ENCODE results near the gene SLC17A9. TPM values are rescaled to one million over a fixed set of nuclear protein-coding genes. Genes with fewer than 3 reads are reported as not detected.

Gene SLC17A9
- total RNA-seq, 1 donor from 2014 or later: 125 TPM

DNA sequence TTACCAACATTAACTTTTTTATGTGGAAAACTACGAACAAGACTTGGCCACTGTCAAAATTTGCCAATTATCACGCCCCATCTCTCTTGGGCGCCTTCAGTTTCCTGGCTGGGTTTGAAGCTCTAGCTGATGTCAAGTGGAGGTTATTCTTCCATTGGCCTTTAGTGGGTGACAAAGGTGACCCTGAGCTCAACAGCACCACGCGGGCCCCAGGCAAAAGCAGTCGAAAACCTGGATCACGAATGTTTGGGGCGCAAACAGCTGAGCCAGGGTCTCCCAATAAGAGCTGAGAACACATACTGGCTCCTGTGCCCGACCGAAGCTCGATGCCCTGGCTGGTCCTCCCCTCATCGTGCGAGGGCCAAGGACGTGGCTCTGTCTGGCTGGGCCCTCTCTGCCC, 26.8 kb downstream of the SLC17A9 start:
- ATAC-seq: no peak

DNA sequence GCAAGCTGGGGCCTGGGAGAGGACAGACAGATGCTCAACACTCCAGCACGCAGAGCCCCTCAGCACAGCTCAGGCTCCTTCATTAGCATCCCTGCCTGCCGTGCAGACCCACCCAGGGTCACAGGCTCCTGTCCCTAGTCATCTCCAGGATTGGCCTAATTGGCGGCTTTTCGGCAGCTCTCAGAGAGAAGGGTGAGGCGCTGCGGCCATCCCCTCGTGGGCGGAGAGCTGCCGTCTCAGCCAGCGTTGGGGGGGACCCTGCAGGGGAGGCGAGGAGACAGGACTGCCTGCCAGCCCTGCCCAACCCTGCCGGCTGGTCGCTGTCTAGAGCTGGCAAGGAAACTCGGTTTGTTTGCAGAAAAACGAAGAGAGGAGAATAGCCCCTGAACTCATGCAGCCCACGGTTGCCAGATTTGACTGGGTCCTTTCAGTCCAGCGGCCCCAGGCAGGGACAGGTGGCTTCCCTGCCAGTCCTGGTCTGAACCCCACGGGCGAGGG, 27.4 kb downstream of the SLC17A9 start:
- ATAC-seq: no peak
- DNase-seq (ENCODE audit: low spot score): no peak

More for the DNA sequence above, 26.8 kb downstream of the SLC17A9 start:
- no peak for DNase-seq (ENCODE audit: low spot score)

DNA sequence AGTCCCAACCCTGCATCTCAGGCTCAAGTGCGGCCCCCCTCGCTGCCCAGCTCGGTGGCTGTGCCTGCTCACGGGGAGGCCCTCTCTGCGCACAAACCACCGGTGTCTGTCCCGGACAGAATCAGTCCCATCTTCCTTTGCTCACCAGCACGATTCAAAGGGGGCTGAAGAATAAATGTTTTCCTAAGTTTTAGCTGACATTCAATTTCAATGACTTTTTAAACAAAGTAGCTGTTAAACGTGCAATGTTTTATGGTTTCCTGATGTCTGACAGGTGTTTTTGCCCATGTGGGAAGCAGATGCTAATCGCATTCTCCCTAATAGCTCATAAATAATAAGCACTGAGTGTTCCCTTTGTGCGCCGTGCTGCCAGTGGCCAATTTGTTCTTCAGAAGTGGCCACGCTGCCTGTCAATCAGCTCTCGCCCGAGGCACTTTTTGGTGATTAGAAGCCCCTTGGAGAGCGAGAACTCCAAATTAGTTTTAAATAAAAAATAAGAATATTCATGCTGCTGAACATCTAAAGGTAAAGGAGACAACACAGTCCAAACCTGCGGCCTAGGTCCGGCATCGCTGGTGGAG, 28.0 kb downstream of the SLC17A9 start:
- DNase-seq (ENCODE audit: low spot score): no peak
- no peak for ATAC-seq

DNA sequence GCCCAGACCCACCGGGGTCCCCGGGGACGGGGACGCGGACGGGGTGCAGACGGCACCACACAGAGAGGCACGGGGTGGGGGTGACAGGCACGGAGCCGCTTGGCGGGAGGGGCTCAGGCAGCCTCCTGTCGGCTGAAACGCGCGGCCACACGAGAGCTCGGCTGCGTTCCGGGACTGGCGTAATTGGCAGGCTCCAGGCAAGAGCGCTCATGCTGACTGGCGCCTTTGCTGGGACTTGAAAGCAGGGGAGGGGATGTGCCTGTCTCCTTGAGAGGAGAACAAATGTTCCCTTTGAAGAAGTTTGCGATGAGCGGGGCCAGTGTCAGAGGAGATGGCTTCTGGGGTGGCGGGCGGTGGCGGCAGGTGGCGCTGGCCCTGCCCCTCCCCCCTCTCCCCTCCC, 28.5 kb downstream of the SLC17A9 start:
- ATAC-seq (no peak), DNase-seq (ENCODE audit: low spot score) (no peak)

DNA sequence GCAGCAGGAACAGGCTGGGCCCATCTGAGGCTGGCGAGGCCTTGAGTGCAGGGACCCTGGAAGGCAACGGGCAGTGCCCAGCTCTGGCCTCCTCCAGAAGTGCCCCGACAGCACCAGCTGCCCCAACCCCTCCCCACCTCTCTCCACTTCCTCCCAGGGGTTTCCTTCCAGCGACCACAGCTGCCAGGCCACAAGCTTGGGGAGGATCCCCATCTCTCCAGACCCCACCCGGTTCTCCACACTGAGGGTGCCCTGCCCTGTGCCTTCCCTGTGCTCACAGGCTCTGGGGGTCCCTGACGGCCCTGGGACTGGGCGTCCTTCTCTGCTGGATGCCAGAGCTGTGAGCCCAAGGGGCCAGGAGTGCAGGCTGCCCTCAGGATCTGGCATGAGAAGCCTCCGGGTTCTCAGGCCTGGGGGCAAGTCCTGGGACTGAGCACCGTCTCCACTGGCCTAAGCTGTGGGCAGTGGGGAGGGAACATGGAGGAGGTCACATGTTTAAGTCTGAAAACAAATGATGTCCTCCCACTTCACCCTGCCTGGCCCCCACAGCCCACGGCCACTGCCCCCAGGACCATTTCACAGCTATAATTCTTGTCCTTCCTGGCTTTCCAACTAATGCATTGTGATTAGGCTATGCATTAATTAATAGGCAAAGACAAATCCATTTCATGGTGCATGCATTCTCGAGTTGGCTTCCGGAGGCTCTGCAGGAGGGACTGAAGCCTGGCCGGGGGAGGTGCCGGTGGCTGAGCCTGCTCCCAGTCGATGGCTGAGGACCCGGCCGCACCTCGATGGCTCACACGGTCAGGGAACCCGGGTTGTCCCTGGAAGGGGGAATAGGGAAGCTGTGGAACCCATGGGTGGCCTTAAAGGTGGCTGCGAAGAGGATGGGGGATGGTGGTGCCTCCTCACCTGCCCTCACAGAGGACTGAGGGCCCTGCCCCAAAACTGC, 29.9 kb downstream of the SLC17A9 start:
- ATAC-seq (no peak), DNase-seq (ENCODE audit: low spot score) (no peak)

DNA sequence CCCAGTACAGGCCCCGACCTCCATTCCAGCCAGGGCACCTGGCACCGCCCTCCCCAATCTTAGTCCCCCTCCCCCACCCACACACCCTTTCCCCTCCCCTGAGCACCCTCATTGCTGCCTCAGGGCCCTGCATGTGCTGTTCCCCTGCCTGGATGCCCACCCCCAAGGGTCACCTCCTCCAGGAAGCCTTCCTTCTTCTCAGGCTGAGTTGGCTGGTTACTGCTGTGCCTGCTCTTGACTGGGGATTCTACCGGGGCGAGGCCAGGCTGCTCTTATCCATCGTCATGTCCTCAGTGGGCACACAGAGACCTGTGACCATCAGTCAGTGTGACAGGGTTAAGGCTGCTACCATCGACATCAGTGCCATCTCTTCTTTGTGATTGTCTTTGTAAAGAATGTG, 30.7 kb downstream of the SLC17A9 start:
- ATAC-seq (no peak), DNase-seq (ENCODE audit: low spot score) (no peak)

DNA sequence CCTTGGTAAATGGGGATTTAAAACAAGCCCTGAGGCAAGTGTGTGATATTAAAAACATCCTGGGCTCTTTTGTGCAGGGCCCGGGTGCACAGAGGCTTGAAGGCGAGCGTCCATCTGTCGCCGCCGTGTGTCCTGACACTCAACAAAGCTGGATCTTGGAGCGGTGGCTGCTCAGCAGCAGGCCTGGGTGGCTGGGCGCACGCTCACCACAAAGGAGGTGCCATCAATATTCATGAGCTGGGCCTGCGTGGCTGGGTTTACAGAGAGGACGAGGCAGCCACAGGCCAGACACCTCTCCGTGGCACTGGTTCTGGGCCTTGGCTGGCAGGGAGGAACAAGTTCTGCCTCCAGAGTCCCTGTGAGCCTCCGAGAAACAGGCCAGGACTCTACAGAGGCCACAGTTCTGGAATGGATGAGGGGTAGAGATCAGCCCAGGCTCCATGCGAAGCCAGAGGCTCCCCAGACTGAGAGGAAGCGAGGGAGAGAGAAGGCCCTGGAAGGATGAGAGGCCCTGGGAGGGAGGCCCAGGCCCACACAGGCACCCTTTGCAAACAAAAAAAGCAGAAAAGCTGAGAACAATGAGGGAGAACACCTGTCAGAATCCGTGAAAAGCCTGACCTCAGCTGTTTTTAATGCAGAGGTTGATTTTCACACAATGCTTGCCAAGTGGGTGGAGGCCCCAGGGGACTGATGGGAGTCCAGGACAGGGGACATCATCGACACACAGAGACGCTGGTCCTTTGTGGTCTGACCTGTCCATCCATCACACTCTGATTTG, 32.3 kb downstream of the SLC17A9 start:
- no peak for DNase-seq (ENCODE audit: low spot score)
- ATAC-seq: no peak

DNA sequence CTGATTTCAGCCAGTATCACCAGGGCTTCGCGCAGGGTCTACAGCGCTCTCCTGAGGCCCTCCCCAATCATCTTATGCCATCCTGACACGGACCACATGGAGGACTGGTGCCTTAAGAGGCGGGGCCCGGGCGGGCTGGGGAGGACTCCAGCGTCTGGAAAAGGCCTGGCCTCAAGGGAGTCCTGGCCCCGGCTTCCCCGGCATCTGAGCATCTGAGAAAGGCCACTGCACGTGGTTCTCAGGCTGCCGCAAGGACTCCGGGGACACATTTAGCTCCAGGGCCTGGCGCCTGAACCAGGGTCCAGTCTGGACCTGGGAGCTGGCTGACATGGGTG, 32.9 kb downstream of the SLC17A9 start:
- no peak for ATAC-seq
- DNase-seq (ENCODE audit: low spot score): no peak

DNA sequence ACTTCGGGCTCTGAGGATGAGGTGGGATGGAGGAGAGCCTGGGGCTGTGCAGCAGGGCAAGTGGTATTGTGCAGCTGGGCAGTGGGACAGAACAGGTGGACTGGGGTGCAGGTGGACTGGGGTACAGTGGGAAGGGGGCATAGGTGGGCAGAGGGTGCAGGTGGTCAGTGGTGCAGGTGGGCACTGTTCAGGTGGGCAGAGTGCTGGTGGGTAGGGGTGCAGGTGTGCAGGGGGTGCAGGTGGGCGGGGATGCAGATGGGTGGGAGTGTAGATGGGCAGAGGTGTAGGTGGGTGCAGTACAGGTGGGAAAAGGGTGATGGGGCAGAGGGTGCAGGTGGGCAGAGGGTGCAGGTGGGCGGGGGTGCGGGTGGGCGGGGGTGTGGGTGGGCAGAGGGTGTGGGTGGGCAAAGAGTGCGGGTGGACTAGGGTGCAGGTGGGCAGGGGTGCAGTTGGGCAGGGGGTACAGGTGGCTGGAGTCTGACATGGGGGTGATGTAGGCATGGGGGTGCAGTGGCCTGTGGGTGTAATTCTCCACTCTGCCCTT, 33.8 kb downstream of the SLC17A9 start:
- ATAC-seq (no peak), DNase-seq (ENCODE audit: low spot score) (no peak)

DNA sequence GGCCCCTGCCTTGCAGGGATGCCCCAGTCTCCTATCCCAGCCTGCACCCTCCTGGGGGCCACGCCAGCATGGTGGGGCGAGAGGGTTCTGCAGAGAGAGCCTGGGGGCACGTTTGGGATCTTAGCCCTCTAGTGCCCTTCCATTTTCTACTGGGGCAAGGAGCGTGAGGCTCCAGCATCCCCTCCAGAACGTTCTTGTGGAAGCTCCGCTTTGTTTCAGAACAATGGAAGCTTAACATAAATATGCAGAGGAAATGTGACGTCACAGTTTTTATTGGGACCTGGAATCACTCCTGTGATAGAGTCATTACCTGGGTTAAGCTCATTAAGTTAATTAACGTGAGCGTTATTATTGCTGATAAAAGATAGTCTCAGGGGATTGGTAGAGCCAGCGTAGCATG, 34.6 kb downstream of the SLC17A9 start:
- no peak for ATAC-seq
- no peak for DNase-seq (ENCODE audit: low spot score)

DNA sequence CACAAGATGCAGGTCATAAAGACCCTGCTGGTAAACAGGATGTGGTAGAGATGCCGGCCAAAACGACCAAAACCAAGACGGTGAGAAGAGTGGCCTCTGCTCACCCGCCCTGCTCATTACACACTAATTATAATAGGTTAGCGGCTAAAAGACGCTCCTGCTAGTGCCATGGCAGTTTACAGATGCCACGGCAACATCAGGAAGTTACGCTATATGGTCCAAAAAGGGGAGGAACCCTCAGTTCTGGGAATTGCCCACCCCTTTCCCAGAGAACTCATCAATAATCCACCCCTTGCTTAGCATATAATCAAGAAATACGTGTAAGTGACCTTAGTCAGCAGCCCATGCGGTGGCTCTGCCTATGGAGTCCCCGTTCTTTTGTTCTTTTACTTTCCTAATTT, 36.7 kb downstream of the SLC17A9 start:
- no peak for ATAC-seq

DNA sequence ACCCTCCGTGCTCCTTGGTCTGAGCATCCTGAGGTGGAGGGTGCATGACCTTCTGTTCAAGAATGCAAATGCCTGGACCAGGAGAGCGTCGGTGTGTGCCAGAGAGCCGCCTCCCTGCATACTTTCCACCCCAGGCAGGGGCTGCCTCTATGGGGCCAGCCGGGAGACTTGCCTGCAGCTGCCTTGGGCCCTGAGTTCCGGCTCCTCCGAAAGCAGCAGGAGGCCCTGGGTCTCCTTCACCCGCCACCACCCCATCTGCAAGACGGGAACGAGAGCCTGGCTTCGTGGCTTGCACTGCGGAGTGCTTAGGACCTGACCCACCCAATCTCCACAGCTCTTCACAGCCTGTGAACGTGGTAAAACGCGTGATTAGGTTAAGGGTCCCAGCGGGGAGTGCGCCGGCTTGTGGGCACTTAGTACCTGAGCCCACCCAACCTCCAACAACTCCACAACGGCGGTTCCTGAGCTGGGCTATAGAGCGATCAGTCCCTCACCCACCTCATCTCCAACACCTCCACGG, 37.9 kb downstream of the SLC17A9 start:
- ATAC-seq (no peak), DNase-seq (ENCODE audit: low spot score) (no peak)

More for the DNA sequence above, 36.7 kb downstream of the SLC17A9 start:
- DNase-seq (ENCODE audit: low spot score): no peak

DNA sequence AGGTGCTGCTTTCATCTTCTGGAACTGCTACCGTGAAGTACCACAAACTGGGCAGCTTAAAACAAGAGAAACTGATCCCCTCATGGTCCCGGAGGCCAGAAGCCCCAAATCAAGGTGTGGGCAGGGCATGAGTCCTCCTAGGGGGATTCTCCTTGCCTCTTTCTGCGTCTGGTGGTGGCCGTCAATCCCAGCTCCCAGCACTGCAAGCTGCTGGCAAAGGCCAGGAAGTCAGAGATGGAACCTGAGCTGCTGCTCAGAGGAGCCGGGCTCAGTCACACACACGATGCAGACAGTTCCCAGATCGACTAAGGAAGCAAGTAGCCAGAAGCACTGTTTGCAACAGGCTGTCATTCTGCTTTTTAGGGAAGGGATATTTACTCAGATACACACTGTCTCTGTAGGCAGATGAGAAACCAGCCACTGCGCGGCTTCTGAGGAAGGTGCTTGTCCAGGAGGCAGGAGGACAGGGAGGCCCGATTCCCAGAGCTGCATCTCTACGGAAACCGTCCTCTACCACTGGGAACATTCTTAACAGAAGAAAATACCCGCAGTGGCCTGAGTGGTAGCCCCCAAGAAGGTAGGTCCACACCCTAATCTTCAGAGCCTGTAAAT, 38.8 kb downstream of the SLC17A9 start:
- no peak for DNase-seq (ENCODE audit: low spot score)
- ATAC-seq: no peak

DNA sequence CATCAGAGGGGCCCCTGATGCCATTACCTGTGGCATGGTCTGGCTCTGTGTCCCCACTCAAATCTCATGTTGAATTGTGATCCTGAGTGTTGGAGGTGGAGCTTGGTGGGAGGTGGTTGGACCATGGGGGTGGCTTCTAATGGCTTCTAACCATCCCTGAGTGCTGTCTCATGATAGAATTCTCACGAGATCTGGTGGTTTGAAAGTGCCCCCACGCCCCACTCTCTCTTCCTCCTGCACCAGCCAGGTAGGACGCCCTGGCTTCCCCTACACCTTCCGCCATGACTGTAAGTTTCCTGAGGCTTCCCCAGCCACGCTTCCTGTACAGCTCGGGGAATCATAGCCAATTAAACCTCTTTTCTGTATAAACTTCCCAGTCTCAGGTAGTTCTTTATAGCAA, 39.4 kb downstream of the SLC17A9 start:
- ATAC-seq (no peak), DNase-seq (ENCODE audit: low spot score) (no peak)

DNA sequence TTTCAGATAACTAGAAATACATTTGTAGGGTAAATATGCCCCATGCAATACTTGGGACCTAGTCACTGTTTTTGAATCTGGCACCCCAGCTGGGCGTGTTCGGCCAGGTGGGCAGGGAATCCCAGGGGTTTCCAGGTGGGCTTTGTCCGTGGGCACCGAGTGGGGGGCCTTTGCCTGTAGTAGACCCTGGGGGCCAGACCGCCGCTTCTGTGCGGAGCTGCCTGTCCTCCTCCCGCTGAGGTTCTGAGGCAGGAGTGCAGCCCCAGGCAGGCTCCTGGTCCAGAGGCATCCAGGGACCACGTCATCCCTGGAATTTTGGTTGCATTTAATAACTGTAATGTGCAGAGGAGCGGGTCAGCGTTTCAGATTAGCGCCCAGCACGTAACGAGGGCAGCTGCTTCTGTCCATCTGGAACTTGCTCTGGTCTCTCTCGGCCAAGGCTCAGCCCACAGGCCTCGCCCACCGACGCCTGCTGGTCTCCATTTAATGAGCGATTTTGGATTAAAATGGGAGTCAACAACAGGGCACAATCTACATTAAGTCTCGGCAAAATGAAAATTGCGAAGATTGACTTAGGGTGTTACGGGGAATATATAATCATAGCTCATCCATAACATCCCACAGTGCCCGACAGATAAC, 41.5 kb downstream of the SLC17A9 start:
- no peak for ATAC-seq
- DNase-seq (ENCODE audit: low spot score): no peak

DNA sequence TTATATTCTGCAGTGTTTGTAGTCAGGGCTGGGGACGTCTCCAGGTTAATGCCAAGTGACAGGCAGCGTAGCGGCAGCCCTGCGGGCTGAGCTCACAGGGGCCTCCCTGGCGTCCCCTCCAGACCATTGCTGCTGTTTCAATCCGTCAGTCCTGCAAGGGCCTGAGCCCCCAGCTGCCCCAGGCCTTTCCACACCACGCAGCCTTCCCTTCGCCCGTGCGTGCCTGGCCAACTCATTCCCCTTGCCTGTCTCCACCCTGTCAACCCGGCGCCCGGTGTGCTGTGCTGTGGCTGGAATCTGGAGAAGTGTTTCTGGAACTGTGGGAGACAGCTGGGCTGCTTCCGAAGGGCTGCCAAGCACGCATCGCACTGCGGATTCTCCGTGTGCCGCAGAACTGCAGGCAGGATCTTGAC, 42.4 kb downstream of the SLC17A9 start:
- DNase-seq (ENCODE audit: low spot score) (no peak), ATAC-seq (no peak)

DNA sequence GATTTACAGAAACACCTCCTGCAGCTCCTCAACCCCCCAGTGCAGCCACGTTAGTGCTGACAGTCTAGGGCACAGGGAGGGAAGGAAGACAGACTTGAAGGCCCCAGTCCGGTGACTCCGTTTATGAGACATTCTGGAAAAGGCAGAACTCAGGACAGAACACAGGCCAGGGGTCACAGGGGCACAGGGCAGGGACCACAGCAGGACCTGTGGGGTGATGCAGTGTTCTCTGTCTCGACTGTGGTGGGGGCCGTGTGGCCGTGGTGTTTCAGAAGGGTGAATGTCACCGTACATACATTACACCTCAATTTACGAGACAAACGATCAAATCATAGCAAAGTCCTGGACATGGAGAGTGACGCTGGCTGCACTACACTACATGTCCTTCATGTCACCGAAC, 43.0 kb downstream of the SLC17A9 start:
- no peak for ATAC-seq
- DNase-seq (ENCODE audit: low spot score): no peak

DNA sequence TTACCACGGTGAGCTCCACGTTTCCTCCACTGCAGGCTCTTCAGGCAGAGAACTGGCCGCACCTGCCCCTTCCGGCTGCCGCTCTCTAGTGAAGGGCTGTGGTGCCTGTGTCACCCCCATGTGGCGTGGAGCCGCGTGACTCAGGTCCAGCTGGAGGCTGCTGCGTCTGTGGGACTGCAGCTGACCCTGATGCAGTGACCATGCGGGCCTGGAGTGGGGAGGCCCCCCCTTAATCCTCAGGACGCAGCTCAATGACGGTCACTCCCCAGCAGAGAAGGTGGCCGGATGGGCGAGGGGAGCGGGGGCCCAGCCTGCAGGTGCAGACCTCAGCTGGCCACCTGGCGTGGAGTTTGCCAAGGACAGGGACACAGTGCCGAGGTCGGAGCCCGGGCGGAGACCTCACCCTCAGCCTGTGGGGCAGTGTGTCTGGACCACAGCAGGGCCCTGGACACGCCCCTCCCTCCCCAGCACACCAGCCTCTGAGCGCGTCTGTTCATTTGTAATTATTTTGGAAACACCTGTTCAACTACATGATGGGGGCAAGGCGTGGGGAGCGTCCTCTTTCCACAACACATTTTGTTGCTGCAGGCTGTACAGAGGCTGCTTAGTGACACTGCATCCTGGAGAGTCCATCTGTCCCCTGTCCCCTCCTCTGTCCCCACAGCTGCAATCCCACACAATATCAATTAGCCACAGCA, 43.5 kb downstream of the SLC17A9 start:
- DNase-seq (ENCODE audit: low spot score): no peak
- ATAC-seq: no peak

DNA sequence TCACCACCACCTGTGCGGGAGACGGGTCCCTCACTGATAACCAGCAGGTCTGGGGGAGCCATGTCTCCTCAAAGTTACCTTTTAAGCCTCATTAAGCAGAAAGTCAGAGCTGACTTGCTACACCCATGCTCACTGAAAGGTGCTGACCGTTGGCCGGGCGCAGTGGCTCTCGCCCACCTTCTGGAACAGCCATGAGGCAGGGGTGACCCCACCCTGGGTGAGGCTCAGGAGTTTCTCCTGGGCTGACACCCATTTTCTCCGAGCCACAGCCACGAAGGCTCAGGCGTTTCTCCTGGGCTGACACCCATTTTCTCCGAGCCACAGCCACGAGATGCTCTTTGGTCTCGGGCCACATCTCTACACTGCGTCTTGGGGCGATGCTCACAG, 44.1 kb downstream of the SLC17A9 start:
- DNase-seq (ENCODE audit: low spot score) (no peak), ATAC-seq (no peak)

Measured in left lobe of liver (tissue), 2 donors.